Heart left ventricle (tissue), 16 donors: ENCODE results near the gene RNF182. TPM values are rescaled to one million over a fixed set of nuclear protein-coding genes. Genes with fewer than 3 reads are reported as not detected.
"Not testable (repeated sequence)": the region's sequence is repeated elsewhere in the genome, so short reads cannot be mapped to it uniquely, and the experiment has no call there.

Source experiments
- ATAC-seq, 4 donors: fragments of 200-7000 bp; cut with Tn5 transposase; one replicate each; pipeline ENCODE4 v1.9.1; 2020 to 2022; ENCODE audit warnings: moderate library complexity in 4 of 4, mild to moderate bottlenecking in 3 of 4, moderate number of reproducible peaks in 1 of 4
- DNase-seq, 5 donors: peaks; one replicate each; pipeline ENCODE4 v3.0.0-alpha.2; 2020
- H3K27ac ChIP-seq, 12 donors: fragments of 200-600 bp; sonication (generic) in 4 of 12; one replicate each; pipeline versions ENCODE4 v1.5.0 to v1.8.0; 2016 to 2022; ENCODE audit warnings: mild to moderate bottlenecking in 2 of 12
- H3K27me3 ChIP-seq, 9 donors: fragments of 200-600 bp; sonication (generic) in 2 of 9; one replicate each; pipeline versions ENCODE4 v1.5.1 to v1.8.0; 2016 to 2022; ENCODE audit warnings: mild to moderate bottlenecking in 3 of 9
- H3K36me3 ChIP-seq, 9 donors: fragments of 200-600 bp; sonication (generic) in 2 of 9; one replicate each; pipeline versions ENCODE4 v1.5.0 to v1.8.0; 2018 to 2022; ENCODE audit warnings: mild to moderate bottlenecking in 2 of 9
- H3K4me1 ChIP-seq, 12 donors: fragments of 200-600 bp; sonication (generic) in 4 of 12; one replicate each; pipeline versions ENCODE4 v1.5.0 to v1.8.0; 2016 to 2022; ENCODE audit warnings: mild to moderate bottlenecking in 3 of 12
- H3K4me3 ChIP-seq, 12 donors: fragments of 200-600 bp; sonication (generic) in 4 of 12; one replicate each; pipeline versions ENCODE4 v1.5.0 to v1.8.0; 2017 to 2022; ENCODE audit warnings: mild to moderate bottlenecking in 9 of 12, moderate library complexity in 4 of 12
- H3K9me3 ChIP-seq, 12 donors: fragments of 200-600 bp; sonication (generic) in 4 of 12; one replicate each; pipeline versions ENCODE4 v1.5.0 to v1.8.0; 2016 to 2022; ENCODE audit warnings: mild to moderate bottlenecking in 1 of 12
- CTCF ChIP-seq, 12 donors: fragments of 200-600 bp; sonication (generic) in 4 of 12; IDR thresholded peaks; one replicate each; pipeline versions ENCODE4 v1.5.0 to v1.8.0; 2018 to 2022; ENCODE audit warnings: antibody characterized with exemption in 12 of 12, mild to moderate bottlenecking in 5 of 12
- POLR2A ChIP-seq, 2 donors: fragments of 450-650 bp; IDR thresholded peaks; one replicate each; pipeline ENCODE4 v1.6.1; 2017; ENCODE audit warnings: antibody characterized with exemption in 2 of 2, mild to moderate bottlenecking in 2 of 2, moderate library complexity in 2 of 2
- WGBS, 4 donors: extraction: QIAGEN DNeasy Blood & Tissue Kit in 2 of 4; methylation state at CpG; one replicate each; pipeline versions ENCODE4 v1.1.5 to v1.1.7; 2013 to 2018; 5-methylcytosine and 5-hydroxymethylcytosine counted together
- intact Hi-C, 10 donors: fragments of 100-400 bp; cut with DNase I; formaldehyde crosslinking; loops; one replicate each; pipeline versions ENCODE4 v1.11.1 to v1.14.2; 2022
- polyA plus RNA-seq, 2 donors: library from polyadenylated mRNA; stranded (reverse); fragments of 200-250 nt; gene quantifications; one replicate each; pipeline ENCODE4 v1.2.3, GENCODE V29; 2013
- total RNA-seq, 9 donors: library from RNA; depleted of rRNA in 2 of 9; stranded (reverse); fragments of >200 nt in 2 of 9; fragmentation: NEBNext Ultra II Directional in 3 of 9; extraction: Animal tissue kit (Norgen Biotek cat#: 25700) in 3 of 9; gene quantifications; one replicate each; pipeline versions ENCODE4 v1.1.0 to v1.2.4, GENCODE V29; 2016 to 2023
- donor health status: ischemic (EF 13 %, LVEDD 7.1; RV severe dilation, severe dysfunction).
- donor health status: healthy with polysubstance abuse.
- donor health status: DM: no; HTN: yes; CAD: no.
- donor health status: DM: no; HTN: no; CAD: no.
- donor health status: ischemic (EF 25% LVEDD 6.9; RV normal size, moderate dysfunction).
- donor health status: ischemic (EF 25% LVEDD 5.7; RV mildly dilated, moderate dysfunction).
- donor health status: healthy.
- donor health status: DM: yes; HTN: yes; CAD: no.
- donor health status: ischemic (EF 35%, LVEDD 5.7; RV mildly dilated, moderate dysfunction).
- donor health status: nonischemic (EF 11% LVEDD 7.7; RV severe dilation, severe dysfunction).
- donor health status: DM: yes; HTN: yes; CAD: no.
- donor health status: PGD.
- donor health status: ischemic (EF 29% LVEDD 5.4; RV normal size, mild dysfunction).
- donor health status: nonischemic (EF 23%, LVEDD 6.1; RV moderate dilation, normal function).

Gene RNF182
- total and polyA plus RNA-seq, 11 donors = 0.07 to 0.75 (median 0.39) TPM; not detected in 8

GRCh38 chr6:13934721-13935120 lies 10.0 kb downstream of the RNF182 start:
- 89 to 98% (median 97%) methylated on average over 2 of the region's 2 CpGs for WGBS, 4 donors
- H3K4me1 ChIP-seq = no peaks in the 10 kb centered on the region
- H3K36me3 ChIP-seq = no peaks in the 10 kb centered on the region
- TF ChIP-seq POLR2A (IDR thresholded peaks at IDR 0.05) = no peak
- no peak for TF ChIP-seq CTCF (IDR thresholded peaks at IDR 0.05)
- peaks cover 0 to 23% (median 13%) of the 10 kb centered on the region in 9 donors for H3K27me3 ChIP-seq
- intact Hi-C loops = no loop called here
- no peak overlapping the region for H3K27ac ChIP-seq
- H3K9me3 ChIP-seq = peaks cover 0 to 6% (median 0%) of the 10 kb centered on the region in 12 donors
- H3K4me3 ChIP-seq = no peak overlapping the region
- DNase-seq (no peak), ATAC-seq (no peak)

- TF ChIP-seq POLR2A (IDR thresholded peaks at IDR 0.05) (no peak), CTCF (IDR thresholded peaks at IDR 0.05) (no peak)
- intact Hi-C loops = no loop called here
- Histone ChIP-seq H3K27ac (no peak overlapping the region), H3K4me3 (no peak overlapping the region), H3K36me3 (no peaks in the 10 kb centered on the region), H3K9me3 (peaks cover 0 to 6% (median 0%) of the 10 kb centered on the region in 12 donors), H3K27me3 (peaks cover 0 to 17% (median 6%) of the 10 kb centered on the region in 9 donors), H3K4me1 (no peaks in the 10 kb centered on the region)
- DNase-seq (no peak), ATAC-seq (no peak)
- WGBS, 4 donors = 94 to 97% (median 95%) methylated on average over 3 of the region's 3 CpGs
Measured at GRCh38 chr6:13935190-13935880, 10.6 kb downstream of the RNF182 start.

DNA sequence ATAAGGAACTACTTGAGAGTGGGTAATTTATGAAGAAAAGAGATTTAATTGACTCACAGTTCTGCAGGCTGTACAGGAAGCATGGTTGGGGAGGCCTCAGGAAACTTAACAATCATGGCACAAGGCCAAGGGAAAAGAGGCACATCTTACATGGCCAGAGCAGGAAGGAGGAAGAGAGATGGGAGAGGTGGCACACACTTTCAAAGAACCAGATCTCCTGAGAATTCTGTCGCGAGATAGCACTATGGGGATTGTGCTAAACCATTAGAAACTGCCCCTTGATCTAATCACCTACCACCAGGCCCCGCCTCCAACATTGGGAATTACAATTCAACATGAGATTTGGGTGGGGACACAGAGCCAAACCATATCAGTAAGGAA lies 11.1 kb downstream of the RNF182 start:
- H3K4me1 ChIP-seq, DNase-seq, H3K9me3 ChIP-seq, H3K36me3 ChIP-seq, intact Hi-C loops, H3K27ac ChIP-seq, ATAC-seq, H3K4me3 ChIP-seq: not testable (repeated sequence)
- H3K27me3 ChIP-seq = peaks cover 0 to 12% (median 5%) of the 10 kb centered on the region in 9 donors
- WGBS, 4 donors = 78 to 92% (median 79%) methylated on average over 3 of the region's 3 CpGs

- intact Hi-C loops = no loop called here
- no peaks in the 10 kb centered on the region for H3K36me3 ChIP-seq
- peaks cover 0 to 10% (median 0%) of the 10 kb centered on the region in 12 donors for H3K9me3 ChIP-seq
- no peak for ATAC-seq
- no peak overlapping the region for H3K27ac ChIP-seq
- TF ChIP-seq CTCF (IDR thresholded peaks at IDR 0.05) (no peak), POLR2A (IDR thresholded peaks at IDR 0.05) (no peak)
- H3K4me3 ChIP-seq = no peak overlapping the region
- no peak for DNase-seq
- H3K4me1 ChIP-seq = no peaks in the 10 kb centered on the region
- H3K27me3 ChIP-seq = peaks cover 0 to 9% (median 0%) of the 10 kb centered on the region in 9 donors
Measured at GRCh38 chr6:13941902-13942301, 17.1 kb downstream of the RNF182 start.

- Histone ChIP-seq H3K27me3 (peaks cover 0 to 9% (median 0%) of the 10 kb centered on the region in 9 donors), H3K4me3 (no peak overlapping the region), H3K9me3 (peaks cover 0 to 18% (median 0%) of the 10 kb centered on the region in 12 donors), H3K27ac (no peak overlapping the region), H3K4me1 (no peaks in the 10 kb centered on the region), H3K36me3 (no peaks in the 10 kb centered on the region)
- TF ChIP-seq POLR2A (IDR thresholded peaks at IDR 0.05) = no peak
- TF ChIP-seq CTCF (IDR thresholded peaks at IDR 0.05) = no peak
- ATAC-seq = no peak
- DNase-seq = no peak
- intact Hi-C loops = no loop called here
Measured at GRCh38 chr6:13943943-13944342, 19.2 kb downstream of the RNF182 start.
